ENCODE results near the gene HHIPL1. TPM values are rescaled to one million over a fixed set of nuclear protein-coding genes. Genes with fewer than 3 reads are reported as not detected.

Gene HHIPL1
- total RNA-seq, 6 donors from 2014 or later = 0.61 to 2.2 (median 1.3) TPM

- Histone ChIP-seq H3K27ac (no peak overlapping the region), H3K4me3 (no peak overlapping the region), H3K36me3 (no peaks in the 10 kb centered on the region), H3K4me1 (no peaks in the 10 kb centered on the region), H3K27me3 (no peaks in the 10 kb centered on the region), H3K9me3 (peaks cover 9 to 11% (median 10%) of the 10 kb centered on the region in 4 donors)
- ATAC-seq (ENCODE audit: low FRiP score in 2 of 2) (no peak), DNase-seq (no peak)
- 98 to 99% methylated on average over 2 of the region's 2 CpGs for WGBS, 2 donors
- no peak for TF ChIP-seq POLR2A (IDR thresholded peaks at IDR 0.05)
- no peak for TF ChIP-seq POLR2AphosphoS5 (IDR thresholded peaks at IDR 0.05)
- no peak for TF ChIP-seq EP300 (IDR thresholded peaks at IDR 0.05)
- no peak for TF ChIP-seq CTCF (IDR thresholded peaks at IDR 0.05)
Observed at GRCh38 chr14:99704037-99704436, 59.1 kb downstream of the HHIPL1 start.

GRCh38 chr14:99706107-99706900 is 61.4 kb downstream of the HHIPL1 start:
- TF ChIP-seq EP300 (IDR thresholded peaks at IDR 0.05) (no peak), POLR2AphosphoS5 (IDR thresholded peaks at IDR 0.05) (no peak), CTCF (IDR thresholded peaks at IDR 0.05) (no peak), POLR2A (IDR thresholded peaks at IDR 0.05) (no peak)
- ATAC-seq (ENCODE audit: low FRiP score in 2 of 2) = peak in 1 of 2 donors; percentile 37
- peaks cover 9 to 11% (median 10%) of the 10 kb centered on the region in 4 donors for H3K9me3 ChIP-seq
- 77 to 80% methylated on average over 7 to 8 of the region's 8 CpGs for WGBS, 2 donors
- no peaks in the 10 kb centered on the region for H3K4me1 ChIP-seq
- no peaks in the 10 kb centered on the region for H3K36me3 ChIP-seq
- H3K27me3 ChIP-seq = no peaks in the 10 kb centered on the region
- no peak for DNase-seq
- no peak overlapping the region for H3K27ac ChIP-seq
- no peak overlapping the region for H3K4me3 ChIP-seq

- H3K4me1 ChIP-seq = no peaks in the 10 kb centered on the region
- H3K27ac ChIP-seq = no peak overlapping the region
- TF ChIP-seq CTCF (IDR thresholded peaks at IDR 0.05) (no peak), POLR2A (IDR thresholded peaks at IDR 0.05) (no peak), EP300 (IDR thresholded peaks at IDR 0.05) (no peak), POLR2AphosphoS5 (IDR thresholded peaks at IDR 0.05) (no peak)
- ATAC-seq (ENCODE audit: low FRiP score in 2 of 2) = no peak
- H3K36me3 ChIP-seq = no peaks in the 10 kb centered on the region
- no peaks in the 10 kb centered on the region for H3K27me3 ChIP-seq
- no peak overlapping the region for H3K4me3 ChIP-seq
- peaks cover 9 to 11% (median 10%) of the 10 kb centered on the region in 4 donors for H3K9me3 ChIP-seq
- no peak for DNase-seq
- WGBS, 2 donors = 89 to 95% methylated on average over 2 of the region's 2 CpGs
Observed at GRCh38 chr14:99707420-99707819, 62.5 kb downstream of the HHIPL1 start.

- H3K9me3 ChIP-seq = peaks cover 7 to 10% (median 9%) of the 10 kb centered on the region in 4 donors
- 93% methylated on average over 6 to 9 of the region's 9 CpGs for WGBS, 2 donors
- DNase-seq = no peak
- no peaks in the 10 kb centered on the region for H3K4me1 ChIP-seq
- H3K27ac ChIP-seq = no peak overlapping the region
- no peaks in the 10 kb centered on the region for H3K27me3 ChIP-seq
- no peaks in the 10 kb centered on the region for H3K36me3 ChIP-seq
- no peak overlapping the region for H3K4me3 ChIP-seq
- no peak for TF ChIP-seq EP300 (IDR thresholded peaks at IDR 0.05)
- no peak for TF ChIP-seq POLR2A (IDR thresholded peaks at IDR 0.05)
- TF ChIP-seq CTCF (IDR thresholded peaks at IDR 0.05) = no peak
- no peak for TF ChIP-seq POLR2AphosphoS5 (IDR thresholded peaks at IDR 0.05)
- no peak for ATAC-seq (ENCODE audit: low FRiP score in 2 of 2)
Observed at GRCh38 chr14:99707921-99708320, 63.0 kb downstream of the HHIPL1 start.

- DNase-seq = no peak
- no peaks in the 10 kb centered on the region for H3K27me3 ChIP-seq
- H3K4me3 ChIP-seq = no peak overlapping the region
- TF ChIP-seq CTCF (IDR thresholded peaks at IDR 0.05) (no peak), POLR2AphosphoS5 (IDR thresholded peaks at IDR 0.05) (no peak), POLR2A (IDR thresholded peaks at IDR 0.05) (no peak), EP300 (IDR thresholded peaks at IDR 0.05) (no peak)
- H3K27ac ChIP-seq = no peak overlapping the region
- H3K4me1 ChIP-seq = no peaks in the 10 kb centered on the region
- WGBS, 2 donors = 91 to 100% methylated on average over 5 to 7 of the region's 7 CpGs
- ATAC-seq (ENCODE audit: low FRiP score in 2 of 2) = no peak
- H3K9me3 ChIP-seq = peaks cover 3 to 5% (median 4%) of the 10 kb centered on the region in 4 donors
- no peaks in the 10 kb centered on the region for H3K36me3 ChIP-seq
Observed at GRCh38 chr14:99708449-99708848, 63.5 kb downstream of the HHIPL1 start.
